GM13977 (cell line): ENCODE data around the gene RPS21.

ENCODE experiments used
- DNase-seq: peaks from one replicate; pipeline ENCODE4 v3.0.0; 2012; ENCODE audit warnings: low spot score
- CTCF ChIP-seq: IDR thresholded peaks from 2 replicates; pipeline ENCODE4 v1.5.1; 2012; ENCODE audit warnings: mild to moderate bottlenecking, control low read depth; ENCODE audit not compliant: insufficient read depth; ENCODE audit errors: extremely low read depth, missing control alignments
- in situ Hi-C: fragments of 300-500 bp; cut with MboI; formaldehyde crosslinking; loops from one replicate; pipeline ENCODE4 v1.12.0; 2022; ENCODE audit warnings: low sequenced_read_pairs, low pct_unique_long_range_greater_than_20kb, mixed read lengths, inconsistent platforms; ENCODE audit not compliant: unreplicated experiment

The RPS21 gene

DNA sequence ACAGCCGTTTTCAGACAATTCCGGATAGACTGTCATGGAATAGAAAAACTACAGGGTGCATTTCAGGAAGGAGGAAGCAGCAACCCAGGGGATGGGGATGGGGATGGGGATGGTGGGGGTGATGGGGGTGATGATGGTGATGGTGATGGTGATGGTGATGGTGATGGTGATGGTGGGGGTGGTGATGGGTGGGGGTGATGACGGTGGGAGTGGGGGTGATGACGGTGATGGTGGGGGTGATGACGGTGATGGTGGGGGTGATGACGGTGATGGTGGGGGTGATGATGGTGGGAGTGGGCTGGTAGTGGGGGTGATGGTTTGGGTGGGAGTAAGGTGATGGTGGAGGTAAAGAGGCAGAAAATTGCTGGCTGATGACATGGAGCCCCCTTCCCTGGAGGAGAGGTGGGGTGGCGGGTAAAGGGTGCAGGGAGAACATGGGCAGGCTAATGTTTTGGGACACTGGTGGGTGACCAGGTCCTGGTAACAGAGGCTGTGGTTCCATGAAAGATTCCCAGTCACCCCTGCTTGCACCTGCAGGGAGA, 37.3 kb upstream of the RPS21 start:
- DNase-seq = no peak
- no peak for TF ChIP-seq CTCF
- in situ Hi-C loops = no loop called here

- no peak for TF ChIP-seq CTCF
- no peak for DNase-seq
- in situ Hi-C loops = no loop called here
These were observed 36.7 kb upstream of the RPS21 start for GRCh38 chr20:62350098-62350628.

GRCh38 chr20:62350629-62351422, 36.1 kb upstream of the RPS21 start:
- in situ Hi-C loops = no loop called here
- no peak for TF ChIP-seq CTCF
- DNase-seq = no peak

GRCh38 chr20:62351469-62352401, 35.2 kb upstream of the RPS21 start:
- TF ChIP-seq CTCF = no peak
- in situ Hi-C loops = no loop called here
- DNase-seq = no peak

- in situ Hi-C loops = no loop called here
- DNase-seq = no peak
- TF ChIP-seq CTCF = no peak
These were observed 34.3 kb upstream of the RPS21 start for GRCh38 chr20:62352402-62353288.
